Raji (cell line): Measurements from ENCODE around the gene SRPK2.
A peak's percentile ranks its signal among the peaks of the same experiment; 100 is the strongest.

Source experiments
- POLR2A ChIP-seq: IDR thresholded peaks from 2 replicates; pipeline ENCODE4 v1.6.1; 2011; ENCODE audit warnings: low read depth, low read length, control low read depth; ENCODE audit not compliant: insufficient read depth

SRPK2 gene

DNA sequence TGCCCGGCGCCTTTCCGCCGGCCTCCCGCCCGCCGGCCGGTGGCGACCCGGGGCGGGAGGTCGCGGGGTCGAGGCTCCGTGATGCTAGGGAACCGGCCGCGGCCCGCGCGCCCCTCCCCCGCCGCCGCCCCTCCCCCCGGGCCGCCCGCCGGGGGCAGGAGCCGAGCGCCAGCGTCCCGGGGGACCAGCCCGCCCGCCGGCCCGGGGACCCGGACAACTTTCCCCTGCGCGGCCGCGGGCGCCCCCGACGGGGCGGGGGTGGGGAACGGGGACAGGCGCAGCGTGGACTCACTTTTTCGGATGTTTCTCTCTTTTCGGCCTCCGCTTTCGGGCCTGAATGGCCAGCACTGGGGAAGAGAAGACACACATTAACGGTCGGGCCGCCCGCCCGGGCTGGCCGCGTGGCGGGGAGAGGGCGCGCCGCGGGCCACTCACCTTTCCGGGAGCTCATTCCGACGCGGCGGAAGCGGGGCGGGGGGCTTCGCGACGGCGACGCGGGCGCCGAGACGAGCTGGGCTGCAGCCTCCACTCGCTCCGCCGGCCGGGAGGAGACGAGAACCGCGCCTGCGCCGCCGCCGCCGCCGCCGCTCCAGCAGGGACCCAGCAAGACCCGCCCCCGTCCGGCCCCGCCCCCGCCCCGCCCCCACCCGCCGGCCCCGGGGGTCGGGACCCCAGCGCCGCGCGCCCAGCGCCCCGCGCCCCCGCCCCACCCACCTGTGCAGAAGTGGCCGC, at the start of gene SRPK2:
TSS of gene SRPK2 (minus strand) at position 566 of the 732 bp plus-strand sequence.
- TF ChIP-seq POLR2A, result peak; percentile 60

DNA sequence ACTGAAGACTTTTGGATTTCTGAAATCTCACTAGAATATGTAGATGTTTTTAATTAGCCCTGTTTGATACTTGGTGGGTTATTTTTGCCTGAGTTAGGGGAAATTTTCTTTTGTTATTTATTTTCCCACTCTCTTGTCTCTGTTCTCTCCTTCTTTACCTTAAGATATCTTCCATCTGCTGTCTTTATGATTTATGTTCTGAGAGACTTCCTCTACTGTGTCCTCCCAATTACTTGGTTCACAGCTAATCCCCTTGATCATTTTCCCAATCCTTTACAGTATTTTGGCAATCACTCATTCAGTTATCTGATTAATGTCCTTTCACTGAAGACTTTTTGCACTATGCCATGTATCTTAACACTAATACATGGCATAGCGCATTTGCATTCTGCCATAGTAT, 49.5 kb upstream of the SRPK2 start:
- TF ChIP-seq POLR2A, result no peak

DNA sequence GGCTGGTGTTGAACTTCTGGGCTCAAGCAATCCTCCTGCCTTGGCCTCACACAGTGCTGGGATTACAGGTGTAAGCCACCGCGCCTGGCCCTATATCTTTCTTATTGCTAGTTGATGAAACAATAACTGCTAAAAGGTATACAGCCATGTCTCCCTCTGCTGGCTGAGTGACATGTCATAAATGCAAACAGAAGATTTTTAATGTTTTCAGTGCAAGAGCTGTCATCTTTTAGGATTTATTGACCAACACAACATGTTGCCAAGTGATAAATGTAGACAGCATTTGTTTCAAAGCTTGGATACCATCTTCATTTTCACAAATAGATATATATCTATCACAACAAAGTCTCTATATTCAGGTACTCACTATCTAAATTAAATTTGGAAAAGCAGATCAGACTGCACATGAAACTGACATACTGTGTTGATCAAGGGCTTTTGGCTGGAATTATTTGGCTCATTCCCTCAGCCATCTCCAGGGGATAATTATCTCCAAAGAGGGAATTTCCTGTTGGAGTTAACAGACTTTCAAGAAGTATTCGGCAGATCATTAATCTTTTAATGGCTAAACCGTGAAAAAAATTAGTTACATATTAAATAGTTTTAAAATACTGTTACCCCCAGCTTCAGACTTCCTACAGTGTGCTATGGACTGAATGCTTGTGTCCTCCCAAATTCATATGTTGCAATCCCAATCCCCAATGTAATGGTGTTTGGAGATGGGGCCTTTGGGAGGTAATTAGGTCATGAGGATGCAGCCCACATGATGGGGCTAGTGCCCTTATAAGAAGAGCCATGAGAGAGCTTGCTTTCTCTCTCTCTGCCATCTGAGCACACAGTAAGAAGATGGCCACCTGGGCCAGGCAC, 41.3 kb upstream of the SRPK2 start:
- no peak for TF ChIP-seq POLR2A

DNA sequence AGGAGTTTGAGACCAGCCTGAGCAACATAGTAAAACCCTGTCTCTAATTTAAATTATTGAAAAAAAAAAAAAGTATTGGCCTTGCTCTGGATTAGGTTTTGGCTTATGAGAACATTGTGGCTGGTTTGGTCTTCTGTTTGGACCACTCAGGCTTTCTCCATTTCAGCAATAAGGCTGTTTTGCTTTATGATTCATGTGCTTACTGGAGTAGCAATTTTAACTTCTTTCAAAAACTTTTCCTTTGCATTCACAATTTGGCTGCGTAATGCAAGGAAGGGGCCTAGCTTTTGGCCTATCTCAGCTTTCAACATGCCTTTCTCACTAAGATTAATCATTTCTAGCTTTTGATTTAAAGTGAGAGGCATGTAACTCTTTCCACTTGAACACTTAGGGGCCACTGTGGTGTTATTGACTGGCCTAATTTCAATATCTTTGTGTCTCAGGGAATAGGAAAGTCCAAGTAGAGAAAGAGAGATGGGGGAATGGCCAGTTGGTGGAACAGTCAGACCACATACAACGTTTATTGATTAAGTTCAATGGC, 38.0 kb upstream of the SRPK2 start:
- no peak for TF ChIP-seq POLR2A

DNA sequence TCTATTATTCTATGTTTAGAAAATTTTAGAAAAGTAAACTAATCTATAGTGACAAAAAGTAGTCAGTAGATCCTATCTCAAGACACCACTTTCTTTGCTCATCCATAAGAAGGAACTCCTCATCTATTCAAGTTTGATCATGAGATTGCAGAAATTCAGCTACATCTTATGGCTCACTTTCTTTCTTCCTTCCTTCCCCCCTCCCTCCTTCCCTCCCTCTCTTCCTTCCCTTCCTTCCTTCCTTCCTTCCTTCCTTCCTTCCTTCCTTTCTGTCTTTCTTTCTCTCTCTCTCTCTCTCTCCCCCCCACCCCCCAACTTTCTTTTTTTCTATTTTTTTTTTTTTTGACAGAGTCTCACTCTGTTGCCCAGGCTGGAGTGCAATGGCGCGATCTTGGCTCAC, 35.3 kb upstream of the SRPK2 start:
- TF ChIP-seq POLR2A, result no peak

DNA sequence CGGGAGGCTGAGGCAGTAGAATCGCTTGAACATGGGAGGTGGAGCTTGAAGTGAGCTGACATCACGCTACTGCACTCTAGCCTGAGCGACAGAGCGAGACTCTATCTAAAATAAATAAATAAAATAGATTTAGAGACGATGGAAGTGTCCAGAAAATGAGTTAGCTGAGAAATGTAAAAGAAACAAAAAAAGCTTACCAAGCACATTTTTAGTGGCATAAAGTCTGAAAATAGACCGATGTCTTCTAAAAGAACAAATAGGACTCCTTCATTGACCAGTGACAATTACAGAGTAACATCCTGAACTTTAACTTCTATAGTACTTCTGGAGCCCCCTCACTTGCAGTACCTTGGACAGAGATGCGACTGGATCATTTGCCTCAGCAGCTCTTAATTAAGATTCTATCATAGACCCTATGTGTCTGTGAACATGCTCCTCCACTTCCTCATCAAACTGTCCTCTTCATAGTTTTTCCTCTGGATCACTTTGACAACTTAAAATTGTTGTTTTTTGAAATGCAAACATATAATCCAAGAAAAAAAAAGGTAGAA, 25.2 kb upstream of the SRPK2 start:
- TF ChIP-seq POLR2A, result no peak

DNA sequence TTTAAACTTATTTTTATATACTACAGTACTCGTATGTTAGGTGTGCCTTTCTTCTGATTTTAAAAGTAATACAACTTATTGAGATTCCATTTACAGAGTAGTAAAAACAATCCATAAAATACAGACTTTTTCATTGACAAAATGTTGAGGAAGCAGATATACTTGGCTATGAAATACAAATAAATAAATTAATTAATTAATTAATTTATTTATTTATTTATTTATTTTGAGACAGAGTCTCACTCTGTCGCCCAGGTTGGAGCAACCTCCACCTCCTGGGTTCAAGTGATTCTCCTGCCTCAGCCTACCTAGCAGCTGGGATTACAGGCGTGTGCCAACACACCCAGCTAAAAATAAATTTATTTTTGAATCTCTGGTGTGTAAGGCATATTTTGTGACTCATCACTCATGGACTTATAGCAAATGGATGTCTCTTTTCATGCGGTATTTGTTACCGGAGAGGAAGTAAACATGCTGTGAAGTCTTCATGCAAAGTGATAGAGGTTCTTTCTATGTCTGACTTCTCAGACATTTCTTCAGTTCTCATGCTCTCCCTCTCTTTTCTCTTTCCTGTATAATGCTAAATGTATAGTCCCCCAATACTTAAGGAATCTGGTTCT, 20.2 kb upstream of the SRPK2 start:
- TF ChIP-seq POLR2A, result no peak

DNA sequence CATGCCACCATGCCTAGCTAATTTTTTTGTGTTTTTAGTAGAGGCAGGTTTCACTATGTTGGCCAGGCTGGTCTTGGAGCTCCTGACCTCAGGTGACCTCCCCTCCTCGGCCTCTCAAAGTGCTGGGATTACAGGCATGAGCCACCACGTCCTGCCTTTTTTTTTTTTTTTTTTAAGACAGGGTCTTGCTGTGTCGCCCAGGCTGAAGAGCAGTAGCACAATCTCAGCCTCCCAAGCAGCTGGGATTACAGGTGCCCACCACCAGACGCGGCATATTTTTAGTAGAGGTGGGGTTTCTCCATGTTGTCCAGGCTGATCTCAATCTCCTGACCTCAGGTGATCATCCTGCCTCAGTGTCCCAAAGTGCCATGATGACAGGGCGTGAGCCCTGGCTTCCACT, 14.4 kb upstream of the SRPK2 start:
- no peak for TF ChIP-seq POLR2A

DNA sequence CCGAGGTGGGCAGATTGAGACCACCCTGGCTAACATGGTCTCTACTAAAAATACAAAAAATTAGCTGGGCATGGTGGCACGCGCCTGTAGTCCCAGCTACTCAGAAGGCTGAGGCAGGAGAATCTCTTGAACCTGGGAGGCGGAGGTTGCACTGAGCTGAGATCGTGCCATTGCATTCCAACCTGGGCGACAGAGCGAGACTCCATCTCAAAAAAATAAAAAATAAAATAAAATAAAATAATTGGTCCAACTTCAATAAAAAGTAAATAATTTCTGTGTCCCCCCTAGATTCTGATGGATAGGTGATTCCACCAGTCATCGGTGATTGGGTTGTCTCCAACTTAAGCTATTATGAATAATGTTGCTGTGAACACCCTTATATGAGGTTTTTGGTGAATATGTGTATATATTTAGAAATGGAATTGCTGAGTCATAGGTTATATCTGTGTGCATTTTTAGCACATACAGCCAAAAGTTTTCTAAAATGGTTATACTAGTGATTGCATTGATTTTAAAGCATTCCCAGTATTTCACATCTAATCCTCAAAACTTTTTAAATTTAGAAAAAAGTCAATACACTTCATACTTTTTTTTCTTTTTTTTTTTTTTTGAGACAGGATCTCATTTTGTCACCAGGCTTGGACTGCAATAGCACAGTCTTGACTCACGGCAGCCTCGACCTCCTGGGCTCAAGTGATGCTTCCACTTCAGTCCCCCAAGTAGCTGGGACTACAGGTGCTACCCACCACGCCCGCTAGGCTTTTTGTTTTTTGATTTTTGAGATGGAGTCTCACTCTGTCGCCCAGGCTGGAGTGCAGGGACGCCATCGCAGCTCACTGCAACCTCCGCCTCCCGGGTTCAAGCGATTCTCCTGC, 13.7 kb upstream of the SRPK2 start:
- no peak for TF ChIP-seq POLR2A

DNA sequence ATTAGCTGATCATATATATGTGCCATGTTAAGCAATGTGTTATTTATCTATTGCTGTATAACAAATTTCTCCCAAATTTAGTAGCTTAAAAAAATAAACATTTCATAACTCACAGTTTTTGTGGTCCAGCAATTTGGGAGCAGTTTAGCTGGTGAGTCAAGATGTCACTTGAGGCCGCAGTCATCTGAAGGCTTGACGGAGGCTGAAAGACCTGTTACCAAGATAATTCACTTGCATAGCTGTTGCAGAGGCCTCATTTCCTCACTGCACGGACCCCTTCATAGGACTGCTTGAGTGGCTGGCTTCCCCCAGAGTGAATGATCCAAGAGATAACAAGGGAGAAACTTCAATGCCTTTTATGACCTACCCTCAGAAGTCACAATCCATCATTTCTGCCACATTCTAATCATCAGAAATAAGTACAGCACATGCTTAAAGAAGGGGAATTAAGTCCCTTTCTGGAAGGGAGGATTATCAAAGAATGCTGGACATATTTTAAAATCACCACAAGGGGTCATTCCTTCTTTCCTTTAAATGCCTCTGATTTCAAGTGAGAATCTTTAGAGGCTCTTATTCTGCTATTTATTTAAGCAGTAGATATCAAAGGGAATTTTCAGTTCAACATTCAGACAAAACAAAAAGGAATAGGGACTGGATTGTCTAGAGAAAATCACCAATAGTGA, 10.5 kb upstream of the SRPK2 start:
- TF ChIP-seq POLR2A, result no peak

DNA sequence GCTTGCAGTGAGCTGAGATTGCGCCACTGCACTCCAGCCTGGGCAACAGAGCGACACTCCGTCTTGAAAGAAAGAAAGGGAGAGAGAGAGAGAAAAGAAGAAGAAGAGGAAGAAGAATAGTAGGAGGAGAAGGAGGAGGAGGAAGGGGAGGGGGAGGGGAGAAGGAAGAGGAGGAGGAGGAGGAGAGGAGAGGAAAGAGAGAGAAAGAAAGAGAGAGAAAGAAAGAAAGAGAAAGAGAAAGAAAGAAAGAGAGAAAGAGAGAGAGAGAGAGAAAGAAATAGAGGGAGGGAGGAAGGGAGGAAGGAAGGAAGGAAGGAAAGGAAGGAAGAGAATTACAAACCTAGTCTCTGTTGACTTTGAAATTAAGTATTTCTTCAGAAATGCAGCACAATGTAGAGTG, 7.8 kb upstream of the SRPK2 start:
- TF ChIP-seq POLR2A, result no peak

DNA sequence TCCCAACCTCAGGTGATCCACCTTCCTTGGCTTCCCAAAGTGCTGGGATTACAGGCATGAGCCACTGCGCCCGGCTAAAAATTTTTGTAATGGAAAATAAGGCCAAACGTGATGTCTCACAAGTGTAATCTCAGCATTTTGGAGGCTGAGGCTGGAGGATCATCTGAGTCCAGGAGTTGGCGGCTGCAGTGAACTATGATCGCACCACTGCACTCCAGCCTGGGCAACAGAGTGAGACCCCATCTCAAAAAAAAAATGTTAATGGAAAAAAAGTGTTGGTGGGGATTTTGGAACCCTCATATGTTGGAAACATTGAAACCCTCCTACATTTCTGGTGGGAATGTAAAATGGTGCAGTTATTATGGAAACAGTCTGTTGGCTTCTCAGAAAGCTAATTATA, 2.7 kb upstream of the SRPK2 start:
- TF ChIP-seq POLR2A, result no peak

DNA sequence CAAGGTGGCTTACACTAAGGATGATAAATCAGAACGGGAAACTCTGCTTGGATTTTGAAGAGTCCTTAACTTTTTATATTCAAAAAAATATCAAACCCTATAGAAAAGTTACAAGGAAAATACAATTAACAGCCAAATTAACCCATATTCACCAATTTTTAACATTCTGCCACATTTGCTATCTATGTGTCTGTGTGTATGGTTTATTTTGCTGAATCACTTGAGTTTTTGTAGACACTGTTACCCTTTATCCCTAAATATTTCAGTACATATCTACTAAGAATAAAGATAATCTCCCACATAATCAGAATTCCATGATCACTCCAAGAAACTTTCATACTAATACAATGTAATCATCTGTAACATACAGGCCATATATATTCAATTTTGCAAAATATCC, 1.2 kb upstream of the SRPK2 start:
- TF ChIP-seq POLR2A, result no peak

DNA sequence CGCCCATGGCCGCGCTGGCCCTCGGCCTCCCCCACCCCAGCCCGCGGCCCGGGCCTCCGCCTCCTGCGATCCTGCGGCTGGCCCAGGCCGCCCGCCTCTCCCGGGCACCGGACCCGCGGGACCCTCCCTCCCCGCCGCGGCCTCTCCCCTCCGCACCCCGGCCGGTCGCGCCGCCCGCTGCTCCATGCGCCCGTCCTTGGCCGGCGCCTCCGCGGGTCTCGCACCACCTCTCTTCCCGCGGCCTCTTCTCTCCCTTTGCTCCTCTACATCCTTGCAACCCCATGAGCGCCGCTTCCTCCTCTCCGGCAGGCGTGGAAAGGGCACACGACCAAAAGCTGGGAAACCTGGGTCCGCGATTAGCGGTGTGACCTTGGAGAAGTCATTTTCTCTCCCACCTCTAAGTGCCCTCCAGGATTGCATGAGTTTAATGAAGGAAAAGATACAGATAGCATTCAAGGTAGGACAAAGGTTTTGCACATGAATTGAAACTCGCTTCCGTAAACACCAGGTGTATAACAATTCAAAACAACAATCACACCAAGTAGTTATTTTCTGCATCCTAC, 448 bp upstream of the SRPK2 start:
- TF ChIP-seq POLR2A, result no peak
